GM12878 (cell line): ENCODE measurements around the gene CIB4.

Source experiments
- CEBPB ChIP-seq, 2 experiments: fragments of 150-350 bp in 1 of 2; IDR thresholded peaks; 2 replicates each; pipeline ENCODE4 v1.6.1; 2012 to 2014; ENCODE audit warnings: low read depth in 2 of 2, low read length in 2 of 2, borderline replicate concordance in 1 of 2, inconsistent platforms in 1 of 2
- CHD4 ChIP-seq: fragments of 200-600 bp; sonication (generic); IDR thresholded peaks from 2 replicates; pipeline ENCODE4 v1.6.1; 2016; ENCODE audit warnings: mild to moderate bottlenecking
- CTCF ChIP-seq, 3 experiments: IDR thresholded peaks in 2 of 3; conservative IDR thresholded peaks in 1 of 3; 2 replicates each; pipeline ENCODE4 v1.5.1; 2011; ENCODE audit warnings: low read depth in 3 of 3, low read length in 3 of 3, mild to moderate bottlenecking in 3 of 3, control low read depth in 2 of 3, moderate library complexity in 2 of 3, inconsistent platforms in 1 of 3, mixed read lengths in 1 of 3; ENCODE audit not compliant: control insufficient read depth in 2 of 3, insufficient read depth in 1 of 3; ENCODE audit errors: extremely low read depth in 1 of 3
- KDM1A ChIP-seq: fragments of 200-600 bp; sonication (generic); IDR thresholded peaks from 2 replicates; pipeline ENCODE4 v1.6.1; 2016; ENCODE audit warnings: borderline replicate concordance
- NFYB ChIP-seq: IDR thresholded peaks from 2 replicates; pipeline ENCODE4 v1.6.1; 2011; ENCODE audit warnings: low read depth, mild to moderate bottlenecking, low read length, improper control_type of control experiment, moderate library complexity; ENCODE audit not compliant: insufficient read depth
- NRF1 ChIP-seq: conservative IDR thresholded peaks from 2 replicates; pipeline ENCODE4 v1.6.1; 2011; ENCODE audit warnings: mild to moderate bottlenecking, low read depth, low read length, improper control_type of control experiment
- POLR2AphosphoS5 ChIP-seq: IDR thresholded peaks from 2 replicates; pipeline ENCODE4 v1.6.1; 2011; ENCODE audit warnings: mild to moderate bottlenecking, low read length, inconsistent platforms
- SIN3A ChIP-seq: IDR thresholded peaks from 2 replicates; pipeline ENCODE4 v1.6.1; 2012; ENCODE audit warnings: low read depth, low read length, improper control_type of control experiment
- SMAD1 ChIP-seq: fragments of 450-650 bp; IDR thresholded peaks from 2 replicates; pipeline ENCODE4 v1.6.1; 2018; ENCODE audit warnings: mild to moderate bottlenecking, low read depth; ENCODE audit not compliant: partially characterized antibody
- STAT1 ChIP-seq: fragments of 450-650 bp; conservative IDR thresholded peaks from 2 replicates; pipeline ENCODE4 v1.6.1; 2014; ENCODE audit warnings: antibody characterized with exemption, mild to moderate bottlenecking
- ZBED1 ChIP-seq: IDR thresholded peaks from 2 replicates; pipeline ENCODE4 v1.6.1; 2016; ENCODE audit warnings: borderline replicate concordance
- TF ChIP-seq, protein P1 (sequence below): IDR thresholded peaks from 2 replicates; pipeline ENCODE4 v1.6.1; 2012; ENCODE audit warnings: low read length, inconsistent platforms

DNA sequence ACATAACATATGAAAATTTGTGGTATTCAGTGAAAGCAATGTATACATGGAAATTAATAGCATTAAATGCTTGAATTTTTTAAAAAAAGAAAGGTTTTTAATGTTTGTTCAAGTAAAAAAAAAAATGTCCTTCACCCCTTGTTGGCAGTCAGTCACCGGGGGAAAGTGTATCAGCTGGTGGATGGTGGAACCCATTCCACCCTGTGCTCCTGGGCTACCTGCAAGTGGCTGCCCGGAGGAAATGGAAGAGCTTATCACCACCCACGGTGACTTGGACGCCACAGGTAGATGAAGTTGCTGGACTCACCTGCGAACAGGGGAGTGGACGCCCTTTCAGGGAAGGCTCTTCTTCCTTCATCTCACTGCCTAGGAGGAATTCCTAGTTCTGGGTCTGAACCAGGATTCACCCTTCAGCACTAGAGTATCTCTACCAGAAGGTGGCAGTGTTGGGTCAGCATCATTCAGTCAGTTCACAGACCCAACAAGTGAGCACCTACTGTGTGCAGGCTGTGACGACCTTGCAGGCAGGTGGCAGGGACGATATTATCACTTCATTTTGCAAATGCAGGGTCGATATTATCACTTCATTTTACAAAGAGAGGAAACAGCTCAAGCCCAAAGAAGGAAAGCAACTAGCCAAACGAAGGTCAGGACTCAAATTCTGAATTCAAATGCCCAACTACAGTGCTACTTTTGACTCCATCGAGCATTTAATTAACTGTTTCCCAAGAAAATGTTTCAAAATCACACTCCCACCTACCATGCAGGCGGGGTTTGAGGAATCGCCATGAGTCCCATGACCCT lies 35.8 kb downstream of the CIB4 start:
- TF ChIP-seq CTCF (IDR thresholded peaks at IDR 0.05 in 2 of 3, conservative IDR thresholded peaks at IDR 0.05 in 1 of 3; ENCODE audit: control insufficient read depth in 2 of 3, extremely low read depth in 1 of 3, insufficient read depth in 1 of 3, low read depth in 3 of 3, low read length in 3 of 3): peak; percentile 71 to 78 (median 73); a peak in 5 of 6 replicates
- TF ChIP-seq STAT1: no peak
- no peak for TF ChIP-seq POLR2AphosphoS5
- TF ChIP-seq NFYB: no peak
- no peak for TF ChIP-seq KDM1A
- no peak for TF ChIP-seq SIN3A
- TF ChIP-seq ZBED1: no peak
- no peak for TF ChIP-seq CEBPB (IDR thresholded peaks at IDR 0.05; ENCODE audit: borderline replicate concordance in 1 of 2, low read depth in 2 of 2, low read length in 2 of 2)
- TF ChIP-seq, protein P1, sequence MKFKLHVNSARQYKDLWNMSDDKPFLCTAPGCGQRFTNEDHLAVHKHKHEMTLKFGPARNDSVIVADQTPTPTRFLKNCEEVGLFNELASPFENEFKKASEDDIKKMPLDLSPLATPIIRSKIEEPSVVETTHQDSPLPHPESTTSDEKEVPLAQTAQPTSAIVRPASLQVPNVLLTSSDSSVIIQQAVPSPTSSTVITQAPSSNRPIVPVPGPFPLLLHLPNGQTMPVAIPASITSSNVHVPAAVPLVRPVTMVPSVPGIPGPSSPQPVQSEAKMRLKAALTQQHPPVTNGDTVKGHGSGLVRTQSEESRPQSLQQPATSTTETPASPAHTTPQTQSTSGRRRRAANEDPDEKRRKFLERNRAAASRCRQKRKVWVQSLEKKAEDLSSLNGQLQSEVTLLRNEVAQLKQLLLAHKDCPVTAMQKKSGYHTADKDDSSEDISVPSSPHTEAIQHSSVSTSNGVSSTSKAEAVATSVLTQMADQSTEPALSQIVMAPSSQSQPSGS: no peak
- no peak for TF ChIP-seq CHD4
- TF ChIP-seq NRF1: no peak
- TF ChIP-seq SMAD1: no peak
